SU-DHL-6 (cell line): Measurements from ENCODE around the gene NELL2.

Source experiments
- CTCF ChIP-seq: fragments of 200-600 bp; sonication (generic); IDR thresholded peaks from one replicate; pipeline ENCODE4 v1.5.1; 2017; ENCODE audit warnings: antibody characterized with exemption, mild to moderate bottlenecking, low read length, moderate library complexity; ENCODE audit not compliant: insufficient read depth, poor library complexity, severe bottlenecking
- EZH2phosphoT487 ChIP-seq: fragments of 200-600 bp; sonication (generic), shearing (Covaris generic); conservative IDR thresholded peaks from 2 replicates; pipeline ENCODE4 v1.6.1; 2018; ENCODE audit warnings: mild to moderate bottlenecking, antibody characterized with exemption, low read length, moderate library complexity, mixed read lengths

- TF ChIP-seq CTCF (no peak), EZH2phosphoT487 (no peak)
These were observed 302.4 kb downstream of the NELL2 start for GRCh38 chr12:44573723-44574122.
